NCI-H446 (cell line): Measurements from ENCODE around the gene FGF1.

Source experiments
- DNase-seq, 2 experiments: peaks; one replicate each; lab custom pipeline; 2025; lab: John Stamatoyannopoulos, UW

FGF1 gene

GRCh38 chr5:142696379-142696778 lies 10.5 kb upstream of the FGF1 start:
- no peak for DNase-seq

- no peak for DNase-seq
These were observed 8.4 kb upstream of the FGF1 start for GRCh38 chr5:142694092-142694856.

- DNase-seq: no peak
These were observed 6.5 kb upstream of the FGF1 start for GRCh38 chr5:142692321-142692894.

GRCh38 chr5:142690667-142691066 lies 4.8 kb upstream of the FGF1 start:
- DNase-seq: no peak

- DNase-seq: no peak
These were observed 3.2 kb upstream of the FGF1 start for GRCh38 chr5:142689081-142689480.

GRCh38 chr5:142688281-142688989 lies 2.5 kb upstream of the FGF1 start:
- no peak for DNase-seq

GRCh38 chr5:142686968-142687367 lies 1.1 kb upstream of the FGF1 start:
- no peak for DNase-seq

GRCh38 chr5:142686210-142686734 lies 382 bp upstream of the FGF1 start:
- DNase-seq: no peak

- DNase-seq: no peak
These were observed 1.3 kb downstream of the FGF1 start for GRCh38 chr5:142684508-142685041.

- no peak for DNase-seq
These were observed 1.9 kb downstream of the FGF1 start for GRCh38 chr5:142683881-142684505.

- no peak for DNase-seq
These were observed 2.8 kb downstream of the FGF1 start for GRCh38 chr5:142683116-142683515.

- DNase-seq: no peak
These were observed 5.2 kb downstream of the FGF1 start for GRCh38 chr5:142680605-142681259.

- no peak for DNase-seq
These were observed 6.1 kb downstream of the FGF1 start for GRCh38 chr5:142679744-142680143.

- DNase-seq: no peak
These were observed 7.4 kb downstream of the FGF1 start for GRCh38 chr5:142678529-142678928.

- DNase-seq: no peak
These were observed 8.7 kb downstream of the FGF1 start for GRCh38 chr5:142677198-142677597.

GRCh38 chr5:142676318-142676717 lies 9.6 kb downstream of the FGF1 start:
- DNase-seq: no peak

GRCh38 chr5:142674531-142675469 lies 11.1 kb downstream of the FGF1 start:
- DNase-seq: no peak

- no peak for DNase-seq
These were observed 14.1 kb downstream of the FGF1 start for GRCh38 chr5:142671801-142672200.

- DNase-seq: no peak
These were observed 14.6 kb downstream of the FGF1 start for GRCh38 chr5:142671266-142671665.

- no peak for DNase-seq
These were observed 15.1 kb downstream of the FGF1 start for GRCh38 chr5:142670804-142671203.

- no peak for DNase-seq
These were observed 16.4 kb downstream of the FGF1 start for GRCh38 chr5:142669477-142669876.
